ENCODE results near the gene LGALS3. TPM values are rescaled to one million over a fixed set of nuclear protein-coding genes. Genes with fewer than 3 reads are reported as not detected.

The LGALS3 gene
- total RNA-seq, 1 donor from 2014 or later, result 241 TPM

DNA sequence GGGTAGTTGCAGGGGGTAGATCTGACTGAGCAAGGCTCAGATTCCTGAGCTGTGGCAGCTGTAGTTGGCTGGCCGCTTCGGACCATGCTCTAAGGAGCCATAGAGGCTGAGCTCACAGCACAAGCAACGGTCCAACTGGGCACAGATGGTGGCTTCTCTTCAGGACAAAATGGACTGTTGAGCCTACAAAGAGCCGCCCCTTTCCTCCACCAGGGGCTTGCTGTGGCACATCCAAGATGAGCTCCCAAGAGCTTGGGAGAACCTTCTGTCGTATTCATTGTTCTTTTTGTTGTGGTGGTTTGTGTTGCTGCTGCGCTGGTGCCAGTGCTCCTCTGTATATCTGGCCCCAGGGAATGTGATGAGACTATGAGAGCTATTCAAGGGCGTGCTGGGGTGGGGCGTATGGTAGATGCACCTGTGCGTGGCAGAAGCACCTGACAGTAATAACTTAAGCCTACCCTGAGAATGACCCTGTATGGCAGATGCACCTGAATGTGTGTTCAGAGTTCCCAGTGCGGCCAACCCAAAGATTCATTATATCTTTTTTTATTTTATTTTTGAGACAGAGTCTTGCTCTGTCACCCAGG, 17.8 kb upstream of the LGALS3 start:
- no peak for DNase-seq (ENCODE audit: low spot score)

- DNase-seq (ENCODE audit: low spot score), result no peak
These were observed 14.3 kb upstream of the LGALS3 start for GRCh38 chr14:55114720-55115119.

DNA sequence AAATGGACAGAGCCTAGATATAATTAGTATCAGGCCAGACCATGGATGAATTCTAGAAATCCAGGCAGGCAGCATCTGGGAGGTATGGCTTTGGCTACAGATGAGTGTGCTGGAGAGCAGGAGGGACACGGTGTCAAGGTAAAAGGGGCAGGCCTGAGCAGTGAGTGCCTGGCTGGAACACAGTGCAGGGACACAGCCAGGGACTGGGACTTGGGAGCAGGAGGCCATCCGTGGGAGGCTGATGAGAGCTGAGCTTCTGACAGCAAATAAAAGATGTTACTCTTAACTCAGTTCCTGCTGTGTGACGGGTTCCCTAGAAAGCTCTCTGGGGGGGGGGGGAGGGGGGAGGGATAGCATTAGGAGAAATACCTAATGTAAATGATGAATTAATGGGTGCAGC, 13.6 kb upstream of the LGALS3 start:
- no peak for DNase-seq (ENCODE audit: low spot score)

DNA sequence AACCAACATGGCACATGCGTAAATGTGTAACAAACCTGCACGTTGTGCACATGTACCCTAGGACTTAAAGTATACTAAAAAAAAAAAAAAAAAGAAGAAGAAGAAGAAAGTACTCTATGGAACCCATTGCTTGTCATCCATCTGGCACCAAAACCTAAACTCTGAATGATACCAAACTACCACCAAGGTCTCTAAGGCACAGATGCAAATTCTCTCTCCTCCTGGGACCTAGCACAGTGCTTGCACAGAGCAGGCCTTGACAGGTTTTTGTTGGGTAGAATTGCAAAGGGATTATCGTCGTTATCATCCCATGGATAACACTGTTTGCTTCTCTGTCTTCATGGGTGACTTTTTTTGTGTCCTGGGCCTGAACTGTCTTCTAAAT, 13.2 kb upstream of the LGALS3 start:
- DNase-seq (ENCODE audit: low spot score), result no peak

GRCh38 chr14:55116246-55117030, 12.6 kb upstream of the LGALS3 start:
- no peak for DNase-seq (ENCODE audit: low spot score)

DNA sequence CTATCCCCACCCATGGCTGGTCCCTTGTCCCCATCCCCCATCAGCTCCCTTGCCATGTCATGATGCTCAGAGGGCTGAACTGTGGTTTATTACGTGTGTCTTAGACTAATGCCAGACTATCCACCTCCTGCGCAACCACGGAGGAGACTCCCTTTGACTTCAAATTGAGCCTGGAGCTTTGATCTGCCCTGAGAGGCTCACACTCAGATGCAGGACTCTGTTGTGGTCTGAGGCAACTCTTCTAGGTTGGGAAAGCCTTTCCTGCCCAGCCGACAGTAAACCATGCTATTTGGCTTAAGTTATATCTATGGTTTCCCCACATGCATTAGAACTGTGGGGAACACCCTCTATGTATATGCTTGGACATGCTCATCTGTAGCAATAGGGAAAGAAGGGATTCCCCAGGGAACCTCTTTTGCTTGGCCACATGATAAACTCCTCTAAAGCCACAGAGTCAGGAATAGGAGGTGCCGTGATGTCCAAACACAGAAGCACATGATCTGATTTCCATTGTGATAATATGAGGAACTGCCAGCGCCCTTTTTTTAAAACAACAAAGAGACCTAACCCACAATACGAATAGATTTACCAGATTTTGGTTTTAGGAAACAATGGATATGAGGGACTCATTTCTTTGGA, 11.1 kb upstream of the LGALS3 start:
- DNase-seq (ENCODE audit: low spot score), result no peak

DNA sequence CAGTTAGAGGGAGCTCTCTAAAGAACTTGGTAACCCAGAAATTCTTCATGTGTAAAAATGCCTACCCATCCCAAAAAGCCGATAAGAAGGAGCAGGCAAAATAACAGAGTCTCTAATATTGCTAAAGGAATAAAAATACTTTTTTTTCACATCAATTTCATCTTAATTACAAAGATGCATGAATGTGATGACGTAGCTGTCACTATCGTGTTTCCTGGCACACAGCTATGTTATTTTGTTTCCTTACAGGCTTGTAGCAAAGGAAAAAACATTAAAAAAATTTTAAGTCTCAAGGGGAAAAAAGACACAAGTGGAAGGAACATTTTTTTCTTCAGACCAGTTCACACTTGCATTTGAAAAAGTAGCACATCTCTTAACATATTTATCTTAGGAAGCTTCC, 10.3 kb upstream of the LGALS3 start:
- DNase-seq (ENCODE audit: low spot score), result no peak

DNA sequence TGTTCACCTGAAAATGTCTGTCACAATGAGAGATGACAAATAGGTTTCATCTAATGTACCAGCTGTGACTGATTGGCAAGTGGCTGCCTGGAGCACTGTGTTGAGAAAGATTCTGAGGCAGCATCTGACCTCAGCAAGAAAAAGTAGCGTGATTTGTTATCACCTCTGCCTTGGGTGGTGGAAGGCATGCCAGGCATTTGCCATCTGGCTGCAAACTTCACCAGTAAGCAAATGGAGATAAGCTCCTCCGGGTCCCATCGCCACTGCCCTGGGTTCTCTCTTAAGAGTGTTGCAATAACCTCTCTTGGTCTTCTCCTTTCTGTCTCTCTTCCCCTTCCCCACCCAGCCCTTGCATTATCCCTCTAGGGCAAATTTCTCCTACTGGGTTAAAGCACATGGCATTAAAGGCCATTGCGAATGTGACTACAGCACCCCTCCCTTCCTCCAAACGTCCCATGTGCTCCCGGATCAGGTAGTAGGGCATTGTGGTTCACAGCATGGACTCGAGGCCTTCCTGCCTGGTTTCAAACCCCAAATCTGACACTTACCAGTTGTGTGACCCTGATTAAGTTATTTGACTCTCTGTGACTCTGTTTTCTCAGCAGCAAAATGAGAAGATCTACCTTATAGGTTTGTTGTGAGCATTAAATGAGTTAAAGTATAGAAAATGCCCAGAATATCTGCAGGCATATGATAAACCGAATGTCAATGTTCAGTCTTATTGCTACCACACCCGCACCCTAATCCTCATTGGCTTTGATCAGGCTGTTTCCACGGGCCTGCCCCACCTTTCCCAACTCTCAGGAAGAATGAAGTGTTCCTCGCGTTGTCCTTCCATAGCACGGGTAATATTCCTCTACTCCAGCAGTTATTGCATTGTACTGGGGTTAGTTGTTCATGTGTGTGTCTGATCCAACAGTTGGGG, 8.2 kb upstream of the LGALS3 start:
- no peak for DNase-seq (ENCODE audit: low spot score)

- DNase-seq (ENCODE audit: low spot score), result no peak
These were observed 7.2 kb upstream of the LGALS3 start for GRCh38 chr14:55121628-55122439.

- DNase-seq (ENCODE audit: low spot score), result no peak
These were observed 6.5 kb upstream of the LGALS3 start for GRCh38 chr14:55122440-55122986.

DNA sequence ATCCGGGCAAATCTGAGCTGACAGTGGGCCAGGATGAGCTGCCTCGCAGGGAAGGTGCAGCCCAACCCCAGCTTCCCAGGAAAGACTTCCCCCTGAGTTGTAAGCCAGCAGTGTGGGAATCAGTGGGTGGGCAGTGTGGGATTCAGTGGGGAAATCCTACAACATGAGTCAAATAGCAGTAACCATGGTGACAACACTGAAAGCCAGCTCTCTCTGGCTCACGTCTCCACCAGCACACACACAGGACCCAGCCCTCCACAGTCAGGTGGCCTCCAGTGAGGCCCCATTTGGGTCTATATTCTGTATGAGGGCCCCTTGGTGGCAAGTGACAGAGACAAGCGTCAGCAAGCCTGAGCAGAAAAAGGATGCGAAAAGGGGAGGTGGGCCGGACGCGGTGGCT, 6.0 kb upstream of the LGALS3 start:
- DNase-seq (ENCODE audit: low spot score), result no peak

DNA sequence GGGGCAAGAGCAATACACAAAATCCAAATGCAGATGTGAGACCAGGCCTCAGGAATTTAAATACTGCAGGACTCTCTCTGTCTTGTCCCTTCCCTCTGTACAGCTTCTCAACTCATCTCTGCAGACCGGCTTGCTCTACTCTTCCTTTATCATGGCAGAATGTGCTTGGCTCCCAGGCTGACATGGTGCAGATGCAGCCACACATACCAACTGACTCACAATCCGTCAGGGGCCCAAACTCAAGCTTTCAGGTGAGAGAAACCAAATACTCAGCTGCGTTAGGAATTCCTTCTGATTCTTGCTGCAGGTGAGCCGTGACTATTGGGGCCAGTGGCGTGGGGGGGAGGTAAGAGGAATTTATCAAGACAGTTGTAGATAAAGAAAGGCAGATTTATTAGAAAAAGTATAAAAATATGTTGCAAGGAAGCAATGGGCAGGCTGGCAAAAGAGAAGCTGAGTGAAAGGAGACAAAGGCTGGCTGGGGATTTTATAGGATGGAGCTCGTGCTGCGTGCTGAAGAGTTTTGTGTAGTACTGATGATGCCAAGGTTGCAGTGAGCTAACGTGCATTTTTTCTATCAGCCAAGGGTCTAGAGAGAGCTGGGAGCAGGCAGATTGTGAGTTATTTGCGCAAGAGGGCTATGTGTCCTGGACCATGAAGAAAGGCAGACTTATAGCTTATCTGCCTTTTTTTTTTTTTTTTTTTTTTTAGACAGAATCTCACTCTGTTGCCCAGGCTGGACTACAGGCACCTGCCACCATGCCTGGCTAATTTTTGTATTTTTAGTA, 5.0 kb upstream of the LGALS3 start:
- no peak for DNase-seq (ENCODE audit: low spot score)

DNA sequence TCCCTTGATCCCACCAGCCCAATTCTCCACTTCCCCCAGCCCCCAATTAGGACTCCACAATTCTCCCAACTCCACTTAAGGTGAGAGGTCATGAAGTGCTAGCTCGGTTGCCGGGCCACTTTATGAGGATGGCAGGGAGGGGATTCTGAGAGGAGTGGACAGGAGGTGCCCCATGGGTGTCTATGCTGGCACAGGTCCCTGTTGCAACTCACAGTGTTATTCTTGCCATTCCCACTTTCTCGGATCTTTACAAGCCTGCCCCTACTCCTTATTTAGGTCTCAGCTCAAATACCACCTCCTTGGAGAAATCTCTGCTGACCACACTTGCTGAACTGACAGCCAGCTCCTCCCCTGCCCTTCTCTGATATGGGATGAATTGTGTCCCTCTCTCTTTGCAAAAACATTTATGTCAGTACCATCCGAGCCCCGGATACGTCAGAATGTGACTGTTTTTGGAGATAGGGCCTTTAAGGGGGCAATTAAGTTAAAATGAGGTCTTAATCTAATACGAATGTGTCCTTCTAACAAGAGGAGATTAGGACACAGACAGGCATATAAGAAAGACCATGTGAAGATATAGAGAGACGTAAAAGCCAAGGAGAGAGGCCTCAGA, 4.2 kb upstream of the LGALS3 start:
- no peak for DNase-seq (ENCODE audit: low spot score)

GRCh38 chr14:55125403-55125802, 3.6 kb upstream of the LGALS3 start:
- no peak for DNase-seq (ENCODE audit: low spot score)

DNA sequence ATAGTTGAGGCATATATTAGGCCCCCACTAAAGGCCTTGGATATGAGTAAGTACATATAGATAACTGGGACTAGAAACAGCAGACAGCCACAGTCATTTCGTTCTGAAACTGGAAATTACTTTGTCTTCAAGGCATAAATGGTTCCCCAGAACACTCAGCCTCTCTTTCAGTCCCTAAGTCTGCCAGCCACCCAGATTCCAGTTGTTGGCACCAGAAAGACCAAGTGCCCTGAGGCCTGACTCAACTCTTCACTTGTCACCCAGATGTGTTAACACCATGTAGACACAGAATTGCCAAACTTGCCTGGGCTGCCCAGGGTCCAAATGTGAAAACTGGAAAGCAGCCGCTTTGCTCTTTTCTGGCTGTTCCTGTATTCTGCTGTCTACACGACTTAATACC, 3.0 kb upstream of the LGALS3 start:
- no peak for DNase-seq (ENCODE audit: low spot score)

DNA sequence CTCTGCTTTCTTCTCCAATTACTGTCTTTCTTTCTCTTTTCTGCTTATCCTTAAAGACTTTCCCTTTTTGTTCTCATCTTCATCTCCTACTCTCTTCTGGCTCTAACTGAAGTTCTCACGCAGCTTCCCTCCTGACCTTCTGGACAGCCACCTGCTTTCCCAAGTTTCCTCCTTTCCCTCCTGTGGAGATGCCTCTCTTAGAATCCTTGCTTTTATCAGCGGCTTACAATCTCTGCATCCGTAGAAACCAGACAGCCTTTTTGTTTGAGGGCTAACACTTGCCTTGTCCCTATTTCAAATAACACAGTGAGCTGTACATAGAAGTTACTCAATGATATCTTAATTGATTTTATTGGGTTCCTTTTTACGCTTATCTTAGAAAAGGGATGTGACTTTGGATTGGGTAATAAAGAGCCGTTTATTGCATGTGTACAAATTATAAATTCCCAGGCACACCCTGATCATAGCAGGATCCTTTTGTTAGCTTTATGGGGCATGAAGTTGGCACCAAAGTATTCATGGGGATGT, 2.1 kb upstream of the LGALS3 start:
- DNase-seq (ENCODE audit: low spot score), result no peak

DNA sequence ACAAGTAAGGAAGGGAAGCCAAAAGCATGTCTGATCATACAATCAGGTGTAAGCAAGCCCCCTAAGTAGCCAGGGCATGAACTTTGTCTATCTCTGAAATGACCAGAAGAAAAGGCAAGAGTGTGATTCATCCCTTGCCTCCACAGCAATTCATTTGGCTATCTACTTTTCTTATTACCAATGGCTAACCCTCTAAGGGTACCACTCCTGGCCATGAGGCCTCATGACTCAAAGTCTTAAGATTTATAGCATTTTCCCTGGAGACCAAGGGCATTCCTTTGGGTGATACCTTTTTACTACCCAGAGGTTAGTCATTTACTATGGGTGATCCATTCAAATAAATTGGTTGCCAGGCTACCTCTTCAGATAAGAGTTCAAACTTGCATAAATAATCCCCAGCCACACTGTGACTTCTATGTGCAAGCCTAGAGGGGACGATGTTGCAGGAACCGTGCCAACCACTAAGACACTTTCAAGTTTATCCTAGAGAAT, 1.5 kb upstream of the LGALS3 start:
- no peak for DNase-seq (ENCODE audit: low spot score)

DNA sequence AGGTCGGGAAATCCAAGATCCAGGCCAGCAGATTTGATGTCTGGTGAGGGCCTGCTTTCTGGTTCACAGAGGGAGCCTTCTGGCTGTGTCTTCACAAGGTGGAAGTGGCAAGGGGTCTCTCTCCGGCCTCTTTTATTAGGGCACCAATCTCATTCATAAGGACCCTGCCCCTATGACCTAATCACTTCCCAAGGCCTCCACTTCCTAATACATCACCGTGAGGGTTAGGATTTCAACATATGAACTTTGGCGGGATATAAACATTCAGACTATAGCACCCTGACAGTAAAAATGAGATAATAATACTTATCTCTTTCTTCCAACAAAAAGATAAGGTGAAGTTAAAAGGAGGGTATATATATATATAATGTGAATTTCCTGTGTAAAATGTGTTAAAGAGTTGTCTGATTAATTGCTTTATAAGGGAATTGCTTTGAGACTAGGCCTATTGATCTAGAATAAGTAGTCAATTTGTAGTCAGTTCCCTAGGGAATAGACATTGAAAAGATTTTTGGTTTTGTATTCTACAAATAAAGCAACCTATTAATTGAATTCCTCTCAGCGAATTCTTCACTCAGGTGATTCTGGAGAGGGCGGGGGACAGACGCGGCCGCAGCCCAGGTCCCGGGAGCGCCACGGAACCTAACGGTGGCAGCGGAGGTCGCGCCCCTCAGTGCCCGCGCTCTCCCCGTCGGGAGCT, 516 bp upstream of the LGALS3 start:
- DNase-seq (ENCODE audit: low spot score), result no peak

Data from mesenteric fat pad (tissue), 1 donor.